ENCODE measurements around the gene RBM8A. TPM values are rescaled to one million over a fixed set of nuclear protein-coding genes. Genes with fewer than 3 reads are reported as not detected.

RBM8A gene
- total and polyA plus RNA-seq, 9 of the 15 experiments (the other 6 are each of a cell fraction or from before 2014, with no cell fraction given) = 215 to 1,035 (median 291) TPM

DNA sequence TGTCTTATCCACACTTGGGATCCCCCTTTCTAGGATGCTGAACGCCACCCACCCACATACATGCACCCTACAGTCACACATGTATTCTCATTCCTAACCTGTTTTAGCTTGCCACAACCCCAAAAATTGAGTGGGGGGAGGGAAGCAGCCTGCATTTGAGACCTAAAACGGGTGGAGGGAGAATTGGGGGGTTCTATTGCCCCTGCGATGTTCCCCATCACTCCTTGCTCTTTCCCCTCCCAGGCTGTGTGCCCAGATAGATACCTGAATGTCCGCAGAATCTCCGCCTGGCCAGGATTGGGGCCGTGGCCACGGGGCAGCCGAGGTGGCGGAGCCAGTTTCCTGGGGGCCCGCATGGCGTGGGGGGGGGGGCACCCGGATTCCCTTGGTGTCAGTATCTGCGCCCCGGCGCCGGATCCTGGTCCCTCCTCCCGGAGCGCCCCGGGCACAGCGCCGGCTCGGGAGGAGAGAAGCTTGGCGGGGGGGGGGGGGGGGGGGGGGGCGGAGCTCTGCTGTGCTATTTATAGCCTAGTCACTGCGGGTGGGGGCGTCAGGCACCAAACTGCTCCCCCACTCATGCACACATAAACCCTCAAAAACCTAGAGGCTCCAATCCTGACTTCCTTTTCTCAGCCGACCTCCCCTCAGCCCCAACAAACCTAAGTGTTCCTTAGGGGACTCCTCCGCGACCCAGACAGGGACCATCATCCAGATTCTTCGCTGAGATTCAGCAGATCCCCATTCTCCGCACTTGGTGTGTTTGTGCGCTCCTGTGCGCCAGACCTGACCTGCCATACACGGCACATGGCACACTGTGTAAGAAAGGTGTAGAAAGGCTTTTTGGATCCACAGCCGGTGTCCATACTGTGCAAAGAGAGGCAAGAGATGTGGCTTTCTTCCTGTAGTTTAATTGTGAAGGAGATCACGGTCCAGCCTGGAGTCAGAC, 35.1 kb upstream of the RBM8A start (continued):
- peak; percentile 7; the same call in 1 of the 2 replicates for TF ChIP-seq STAG1 (CRISPR knock-in tag; IDR thresholded peaks at IDR 0.05; ENCODE audit: borderline replicate concordance)
- no peak for TF ChIP-seq ZNF184 (CRISPR knock-in tag; IDR thresholded peaks at IDR 0.05)
- no peak for TF ChIP-seq ZNF717 (CRISPR knock-in tag; IDR thresholded peaks at IDR 0.05)
- TF ChIP-seq ZNF778 (CRISPR knock-in tag; IDR thresholded peaks at IDR 0.05) = no peak
- TF ChIP-seq E2F3 (CRISPR knock-in tag; IDR thresholded peaks at IDR 0.05) = no peak
- TF ChIP-seq ARID1B (IDR thresholded peaks at IDR 0.05) = no peak
- TF ChIP-seq, protein P1, sequence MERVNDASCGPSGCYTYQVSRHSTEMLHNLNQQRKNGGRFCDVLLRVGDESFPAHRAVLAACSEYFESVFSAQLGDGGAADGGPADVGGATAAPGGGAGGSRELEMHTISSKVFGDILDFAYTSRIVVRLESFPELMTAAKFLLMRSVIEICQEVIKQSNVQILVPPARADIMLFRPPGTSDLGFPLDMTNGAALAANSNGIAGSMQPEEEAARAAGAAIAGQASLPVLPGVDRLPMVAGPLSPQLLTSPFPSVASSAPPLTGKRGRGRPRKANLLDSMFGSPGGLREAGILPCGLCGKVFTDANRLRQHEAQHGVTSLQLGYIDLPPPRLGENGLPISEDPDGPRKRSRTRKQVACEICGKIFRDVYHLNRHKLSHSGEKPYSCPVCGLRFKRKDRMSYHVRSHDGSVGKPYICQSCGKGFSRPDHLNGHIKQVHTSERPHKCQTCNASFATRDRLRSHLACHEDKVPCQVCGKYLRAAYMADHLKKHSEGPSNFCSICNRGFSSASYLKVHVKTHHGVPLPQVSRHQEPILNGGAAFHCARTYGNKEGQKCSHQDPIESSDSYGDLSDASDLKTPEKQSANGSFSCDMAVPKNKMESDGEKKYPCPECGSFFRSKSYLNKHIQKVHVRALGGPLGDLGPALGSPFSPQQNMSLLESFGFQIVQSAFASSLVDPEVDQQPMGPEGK (CRISPR knock-in tag; IDR thresholded peaks at IDR 0.05; ENCODE audit: borderline replicate concordance) = no peak
- TF ChIP-seq CEBPB (tag; IDR thresholded peaks at IDR 0.05) = no peak
- TF ChIP-seq MTA1 (IDR thresholded peaks at IDR 0.05; ENCODE audit: borderline replicate concordance) = no peak
- no peak for TF ChIP-seq SREBF2 (CRISPR knock-in tag; IDR thresholded peaks at IDR 0.05)
- no peak for TF ChIP-seq RBM15 (IDR thresholded peaks at IDR 0.05; ENCODE audit: insufficient read depth, low read length)
- TF ChIP-seq ZNF143 (CRISPR knock-in tag; IDR thresholded peaks at IDR 0.05) = no peak
- TF ChIP-seq, protein P2, sequence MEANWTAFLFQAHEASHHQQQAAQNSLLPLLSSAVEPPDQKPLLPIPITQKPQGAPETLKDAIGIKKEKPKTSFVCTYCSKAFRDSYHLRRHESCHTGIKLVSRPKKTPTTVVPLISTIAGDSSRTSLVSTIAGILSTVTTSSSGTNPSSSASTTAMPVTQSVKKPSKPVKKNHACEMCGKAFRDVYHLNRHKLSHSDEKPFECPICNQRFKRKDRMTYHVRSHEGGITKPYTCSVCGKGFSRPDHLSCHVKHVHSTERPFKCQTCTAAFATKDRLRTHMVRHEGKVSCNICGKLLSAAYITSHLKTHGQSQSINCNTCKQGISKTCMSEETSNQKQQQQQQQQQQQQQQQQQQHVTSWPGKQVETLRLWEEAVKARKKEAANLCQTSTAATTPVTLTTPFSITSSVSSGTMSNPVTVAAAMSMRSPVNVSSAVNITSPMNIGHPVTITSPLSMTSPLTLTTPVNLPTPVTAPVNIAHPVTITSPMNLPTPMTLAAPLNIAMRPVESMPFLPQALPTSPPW (CRISPR knock-in tag; IDR thresholded peaks at IDR 0.05) = peak; percentile 97
- no peak for TF ChIP-seq BDP1 (IDR thresholded peaks at IDR 0.05; ENCODE audit: insufficient read depth, insufficient read length)
- TF ChIP-seq, protein P3, sequence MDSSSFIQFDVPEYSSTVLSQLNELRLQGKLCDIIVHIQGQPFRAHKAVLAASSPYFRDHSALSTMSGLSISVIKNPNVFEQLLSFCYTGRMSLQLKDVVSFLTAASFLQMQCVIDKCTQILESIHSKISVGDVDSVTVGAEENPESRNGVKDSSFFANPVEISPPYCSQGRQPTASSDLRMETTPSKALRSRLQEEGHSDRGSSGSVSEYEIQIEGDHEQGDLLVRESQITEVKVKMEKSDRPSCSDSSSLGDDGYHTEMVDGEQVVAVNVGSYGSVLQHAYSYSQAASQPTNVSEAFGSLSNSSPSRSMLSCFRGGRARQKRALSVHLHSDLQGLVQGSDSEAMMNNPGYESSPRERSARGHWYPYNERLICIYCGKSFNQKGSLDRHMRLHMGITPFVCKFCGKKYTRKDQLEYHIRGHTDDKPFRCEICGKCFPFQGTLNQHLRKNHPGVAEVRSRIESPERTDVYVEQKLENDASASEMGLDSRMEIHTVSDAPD (CRISPR knock-in tag; IDR thresholded peaks at IDR 0.05) = no peak
- no peak for TF ChIP-seq FOXA1 (IDR thresholded peaks at IDR 0.05; ENCODE audit: borderline replicate concordance)
- TF ChIP-seq, protein P4, sequence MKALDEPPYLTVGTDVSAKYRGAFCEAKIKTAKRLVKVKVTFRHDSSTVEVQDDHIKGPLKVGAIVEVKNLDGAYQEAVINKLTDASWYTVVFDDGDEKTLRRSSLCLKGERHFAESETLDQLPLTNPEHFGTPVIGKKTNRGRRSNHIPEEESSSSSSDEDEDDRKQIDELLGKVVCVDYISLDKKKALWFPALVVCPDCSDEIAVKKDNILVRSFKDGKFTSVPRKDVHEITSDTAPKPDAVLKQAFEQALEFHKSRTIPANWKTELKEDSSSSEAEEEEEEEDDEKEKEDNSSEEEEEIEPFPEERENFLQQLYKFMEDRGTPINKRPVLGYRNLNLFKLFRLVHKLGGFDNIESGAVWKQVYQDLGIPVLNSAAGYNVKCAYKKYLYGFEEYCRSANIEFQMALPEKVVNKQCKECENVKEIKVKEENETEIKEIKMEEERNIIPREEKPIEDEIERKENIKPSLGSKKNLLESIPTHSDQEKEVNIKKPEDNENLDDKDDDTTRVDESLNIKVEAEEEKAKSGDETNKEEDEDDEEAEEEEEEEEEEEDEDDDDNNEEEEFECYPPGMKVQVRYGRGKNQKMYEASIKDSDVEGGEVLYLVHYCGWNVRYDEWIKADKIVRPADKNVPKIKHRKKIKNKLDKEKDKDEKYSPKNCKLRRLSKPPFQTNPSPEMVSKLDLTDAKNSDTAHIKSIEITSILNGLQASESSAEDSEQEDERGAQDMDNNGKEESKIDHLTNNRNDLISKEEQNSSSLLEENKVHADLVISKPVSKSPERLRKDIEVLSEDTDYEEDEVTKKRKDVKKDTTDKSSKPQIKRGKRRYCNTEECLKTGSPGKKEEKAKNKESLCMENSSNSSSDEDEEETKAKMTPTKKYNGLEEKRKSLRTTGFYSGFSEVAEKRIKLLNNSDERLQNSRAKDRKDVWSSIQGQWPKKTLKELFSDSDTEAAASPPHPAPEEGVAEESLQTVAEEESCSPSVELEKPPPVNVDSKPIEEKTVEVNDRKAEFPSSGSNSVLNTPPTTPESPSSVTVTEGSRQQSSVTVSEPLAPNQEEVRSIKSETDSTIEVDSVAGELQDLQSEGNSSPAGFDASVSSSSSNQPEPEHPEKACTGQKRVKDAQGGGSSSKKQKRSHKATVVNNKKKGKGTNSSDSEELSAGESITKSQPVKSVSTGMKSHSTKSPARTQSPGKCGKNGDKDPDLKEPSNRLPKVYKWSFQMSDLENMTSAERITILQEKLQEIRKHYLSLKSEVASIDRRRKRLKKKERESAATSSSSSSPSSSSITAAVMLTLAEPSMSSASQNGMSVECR (CRISPR knock-in tag; IDR thresholded peaks at IDR 0.05) = no peak

Measured in K562 (cell line).